HG03135 (cell line): ENCODE data around the gene ZCCHC24.

Experiments used
- ATAC-seq: cut with Tn5 transposase; IDR thresholded peaks from one replicate; pipeline ENCODE4 v1.9.1; 2021; ENCODE audit warnings: mild to moderate bottlenecking, moderate library complexity; ENCODE audit not compliant: unreplicated experiment

Gene ZCCHC24

DNA sequence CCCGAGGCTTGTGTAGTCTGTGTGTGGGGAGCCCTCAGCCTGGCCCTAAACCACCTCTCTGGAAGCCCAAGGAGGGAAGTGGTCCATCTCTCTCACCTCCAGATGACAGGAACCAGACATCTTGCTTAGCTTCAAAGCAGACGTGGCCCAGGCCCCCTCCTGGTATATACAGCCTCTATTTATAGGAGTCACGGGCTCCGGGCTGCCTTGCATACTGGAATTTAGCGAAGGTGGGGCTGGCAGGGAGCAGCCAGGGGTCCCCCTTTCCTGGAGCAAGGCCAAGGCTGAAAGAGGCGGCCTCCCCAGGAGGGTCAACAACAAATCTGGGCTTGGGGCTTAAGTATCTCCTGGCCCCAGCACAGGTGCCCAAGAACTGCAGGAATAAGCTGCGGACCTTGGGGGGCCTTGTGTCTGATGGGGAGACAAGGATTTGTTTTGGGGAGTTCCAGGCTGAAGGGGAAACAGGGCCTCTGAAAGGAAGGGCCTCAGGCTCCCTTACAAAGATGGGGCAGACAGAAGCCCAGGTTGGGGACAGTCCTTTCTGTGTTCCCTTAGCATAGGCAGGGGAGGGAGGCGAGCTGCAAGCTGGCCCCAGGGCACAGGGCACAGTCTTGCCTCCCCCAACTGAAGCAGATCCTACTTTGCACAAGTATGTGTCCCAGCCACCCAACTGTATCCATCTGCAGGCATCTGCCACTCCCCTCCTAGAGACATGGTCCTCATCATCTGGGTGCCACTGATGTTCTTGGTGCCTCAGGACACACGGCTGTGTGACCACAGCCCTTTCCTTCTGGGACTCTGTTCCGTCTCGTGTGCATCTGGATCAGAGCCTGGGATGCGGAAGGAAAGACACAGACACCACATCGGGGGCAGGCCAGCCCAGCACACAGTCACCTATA is 11.9 kb downstream of the ZCCHC24 start:
- ATAC-seq: no peak

- ATAC-seq: no peak
These were observed 13.3 kb downstream of the ZCCHC24 start for GRCh38 chr10:79431891-79432831.

DNA sequence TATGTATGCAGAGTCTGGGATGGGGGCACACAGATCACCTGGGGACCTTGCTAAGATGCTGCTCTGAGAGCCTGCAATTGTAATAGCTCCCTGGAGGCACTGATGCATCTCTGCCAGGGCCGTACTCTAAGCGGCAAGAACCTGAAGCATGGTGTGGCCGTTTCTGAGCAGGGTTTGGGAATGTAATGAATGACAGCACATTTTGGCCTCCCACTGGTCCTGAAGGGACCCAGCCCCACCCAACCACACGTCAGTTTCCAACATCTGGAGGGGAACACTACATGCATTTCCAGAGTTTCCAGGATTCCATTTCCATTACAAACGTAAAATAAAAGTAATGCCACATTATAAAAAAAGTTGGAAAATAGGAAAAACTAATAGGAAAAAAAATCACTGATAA is 14.0 kb downstream of the ZCCHC24 start:
- no peak for ATAC-seq

DNA sequence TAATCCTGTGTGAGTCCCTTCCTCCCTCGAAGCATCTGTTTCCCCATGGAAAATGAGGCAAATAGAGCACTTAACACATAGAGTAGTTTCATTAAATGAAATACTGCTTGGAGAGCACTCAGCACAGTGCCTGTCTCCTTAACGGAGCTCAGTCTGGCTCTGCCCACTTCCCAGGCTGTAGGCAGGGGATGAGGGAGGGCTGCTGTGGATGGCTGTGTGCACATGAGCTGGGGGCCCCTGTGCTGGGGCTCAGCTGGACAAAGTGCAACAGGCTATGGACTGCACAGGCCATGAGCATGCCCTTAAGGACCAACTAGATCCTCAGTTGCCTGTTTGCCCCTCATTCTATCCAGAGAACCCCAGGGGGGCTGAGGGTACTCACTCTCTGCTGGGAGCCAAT is 14.5 kb downstream of the ZCCHC24 start:
- no peak for ATAC-seq

DNA sequence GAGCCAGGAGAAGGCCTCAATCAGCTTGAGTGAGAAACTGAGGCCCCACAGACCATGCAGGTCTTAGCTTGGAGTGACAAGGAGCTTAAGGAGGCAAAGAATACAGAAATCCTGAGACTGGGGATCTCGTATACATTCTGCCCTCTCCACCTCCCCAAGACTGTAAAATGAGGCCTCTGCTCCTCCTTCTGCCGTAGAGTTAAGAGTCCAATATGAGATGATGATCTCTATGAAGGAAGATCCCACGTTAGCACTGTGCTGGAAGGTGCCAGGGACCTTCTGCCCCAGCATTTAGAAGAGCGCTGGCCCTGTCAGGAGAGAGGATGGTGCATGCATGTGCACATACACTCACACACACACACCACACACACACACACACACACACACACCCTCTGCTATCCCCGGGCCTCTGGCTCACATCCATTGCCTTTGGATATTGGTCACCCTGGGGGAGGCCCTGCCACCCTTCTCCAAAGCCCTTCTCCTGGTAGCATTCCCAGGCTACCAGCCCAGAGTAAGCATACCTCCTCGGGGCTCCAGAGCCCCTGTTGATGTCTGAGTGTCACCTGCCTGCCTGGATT is 15.0 kb downstream of the ZCCHC24 start:
- no peak for ATAC-seq

DNA sequence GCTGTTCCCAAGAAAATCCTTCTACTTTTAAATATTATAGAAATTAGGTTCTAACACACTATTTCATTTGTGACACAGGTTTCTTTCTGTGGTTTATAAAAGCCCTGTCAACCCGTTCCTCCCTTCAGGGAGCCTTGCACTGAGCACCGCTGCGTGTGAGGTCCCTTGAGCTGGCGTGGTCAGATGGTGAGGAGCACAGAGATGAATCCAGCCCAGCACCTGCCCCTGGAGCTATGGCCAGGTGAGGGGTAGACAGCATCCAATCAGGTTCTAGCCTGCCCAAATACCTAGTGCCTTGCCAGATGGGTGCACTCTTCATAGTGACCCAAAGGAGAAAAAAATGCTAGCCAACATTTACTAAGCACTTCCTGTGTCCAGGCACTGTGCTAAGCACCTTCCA is 15.7 kb downstream of the ZCCHC24 start:
- ATAC-seq: no peak

DNA sequence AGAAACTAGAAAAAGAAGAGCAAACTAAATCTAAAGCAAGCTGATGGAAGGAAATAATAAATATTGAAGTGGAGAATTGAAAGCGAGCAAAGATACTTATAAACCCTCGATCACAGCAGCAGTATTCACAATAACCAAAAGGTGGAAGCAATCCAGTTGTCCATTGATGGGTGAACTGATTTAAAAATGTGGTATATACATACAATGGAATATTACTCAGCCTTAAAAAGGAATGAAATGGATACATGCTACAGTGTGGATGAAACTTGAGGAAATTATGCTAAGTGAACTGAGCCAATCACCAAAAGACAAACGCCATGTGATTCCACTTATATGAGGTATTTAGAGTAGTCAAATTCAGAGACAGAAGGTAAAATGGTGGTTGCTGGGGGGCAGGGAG is 17.5 kb downstream of the ZCCHC24 start:
- no peak for ATAC-seq

DNA sequence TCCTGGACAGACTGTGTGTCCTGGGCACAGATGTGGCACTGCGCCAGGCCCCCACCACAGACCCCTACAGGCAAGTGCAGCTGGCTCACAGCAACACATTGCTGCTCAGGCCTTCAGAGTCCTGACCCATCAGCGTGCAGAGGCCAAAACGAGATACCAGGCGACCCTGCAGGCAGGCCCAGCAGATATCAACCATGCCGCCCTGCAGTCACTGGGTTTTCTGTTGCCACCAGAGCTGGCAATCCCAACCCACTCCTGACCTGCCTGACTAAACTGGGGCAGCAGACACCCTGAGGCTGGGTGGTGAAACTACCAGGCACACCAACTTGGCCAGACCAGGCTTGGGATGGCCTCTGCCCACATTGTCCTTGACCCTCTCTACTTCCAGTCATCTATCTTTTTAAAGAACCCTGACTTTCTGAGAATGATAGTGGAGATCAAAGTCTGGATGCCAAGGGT is 20.3 kb downstream of the ZCCHC24 start:
- no peak for ATAC-seq

DNA sequence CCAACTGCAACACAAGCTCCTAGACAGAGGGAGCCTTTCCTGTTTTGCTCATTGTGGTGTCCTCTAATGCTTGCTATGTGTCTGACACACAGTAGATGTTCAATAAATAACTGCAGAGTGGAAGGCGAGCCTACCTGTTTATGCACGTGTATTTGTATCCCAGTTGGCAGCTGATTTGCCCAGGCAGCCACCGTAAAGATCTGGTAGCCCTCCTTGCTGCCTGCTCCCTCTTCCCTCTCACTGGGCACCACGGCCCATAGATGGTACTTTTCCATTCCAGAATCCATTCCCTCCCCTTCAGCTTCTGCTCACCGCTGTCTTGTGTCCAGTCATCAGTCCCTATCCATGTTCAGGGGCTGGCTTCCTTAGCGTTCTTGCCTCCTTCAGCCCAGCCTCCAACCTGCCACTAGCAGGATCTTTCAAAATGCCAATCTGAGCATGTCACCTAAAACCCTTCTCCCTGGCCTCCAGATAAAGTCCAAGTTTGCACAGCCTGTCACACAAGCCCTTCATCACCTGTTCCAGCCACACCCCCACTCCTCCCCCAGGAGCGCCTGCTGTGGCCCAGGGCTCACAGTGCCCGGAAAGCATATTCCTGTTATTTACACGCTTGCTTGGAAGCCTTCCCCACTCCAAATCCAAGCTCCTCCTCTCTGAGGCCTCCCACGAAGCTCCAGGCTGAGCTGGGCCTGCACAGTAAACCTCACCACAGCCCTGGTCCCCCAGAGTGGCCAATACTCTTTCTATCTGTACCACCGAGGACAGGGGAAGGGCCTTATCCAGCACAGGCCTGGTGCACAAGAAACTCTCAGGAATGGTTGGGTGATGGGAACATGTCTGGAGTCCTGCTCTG is 21.0 kb downstream of the ZCCHC24 start:
- ATAC-seq: no peak

DNA sequence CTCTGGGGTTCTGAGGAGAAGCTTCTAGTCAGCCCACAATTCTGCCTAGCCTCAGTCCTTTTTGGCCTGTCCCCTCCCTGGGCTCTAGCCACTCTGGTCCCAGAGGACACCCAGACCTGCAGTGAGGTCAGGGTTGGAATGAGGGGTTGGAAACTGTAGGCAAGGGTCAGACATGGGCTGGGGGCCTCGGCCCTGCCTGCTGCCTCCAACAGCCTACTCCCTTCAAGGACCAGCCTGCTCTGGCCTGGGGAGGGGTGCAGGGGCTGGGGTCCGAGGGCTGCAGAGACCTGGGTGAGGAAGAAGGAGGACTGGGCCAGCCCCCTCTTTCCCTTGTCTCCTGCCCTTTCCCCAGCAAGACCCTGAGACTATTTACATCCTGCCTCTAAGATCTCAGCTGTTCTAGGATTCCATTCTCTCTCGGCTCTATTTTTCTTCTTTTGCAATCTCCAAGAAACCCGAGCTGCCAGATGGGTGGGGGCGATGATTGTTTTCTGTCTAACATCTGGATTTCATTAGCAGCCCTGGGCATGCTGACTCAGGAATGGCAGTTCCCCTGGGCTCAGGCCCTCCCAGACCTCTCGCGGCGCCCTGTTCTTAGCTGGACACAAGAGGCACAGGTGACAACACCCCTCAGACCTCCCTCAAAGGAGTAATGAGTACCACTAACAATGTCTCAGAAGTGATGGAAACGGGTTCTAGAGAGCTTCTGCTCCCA is 23.1 kb downstream of the ZCCHC24 start:
- ATAC-seq: no peak

GRCh38 chr10:79420974-79421688 is 24.3 kb downstream of the ZCCHC24 start:
- no peak for ATAC-seq

DNA sequence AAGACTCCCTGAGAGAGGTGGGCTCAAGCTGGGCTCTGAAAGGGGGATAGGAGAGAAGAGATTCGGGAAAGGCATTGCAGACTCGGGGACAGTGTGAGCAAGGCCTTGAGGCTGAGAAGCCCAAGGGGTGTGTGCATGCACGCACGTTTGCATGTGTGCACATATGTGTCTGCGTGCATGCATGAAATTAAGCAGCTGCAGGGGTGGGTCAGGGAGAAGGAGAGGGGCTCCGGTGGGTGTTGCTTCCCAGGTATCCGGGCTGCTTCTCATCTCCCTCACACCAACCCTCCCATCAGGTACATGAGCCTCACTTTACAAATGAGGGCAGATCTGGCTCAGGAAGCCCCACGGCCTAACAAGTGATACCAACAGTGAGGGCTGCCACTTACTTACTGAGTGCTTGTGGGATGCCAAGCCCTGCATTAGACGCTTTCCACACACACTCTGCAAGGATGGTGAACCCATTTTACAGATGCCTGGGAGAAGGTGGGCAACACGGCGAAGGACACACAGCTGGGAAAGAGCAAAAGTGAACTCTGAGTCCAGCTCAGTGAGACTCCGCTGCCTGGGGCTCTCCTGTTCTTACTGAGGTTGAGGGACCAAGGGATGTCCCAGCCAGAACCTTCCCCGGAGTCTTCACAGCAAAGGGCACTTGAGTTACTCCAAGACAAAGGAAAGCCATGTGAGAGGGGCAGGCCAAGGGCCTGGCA is 26.4 kb downstream of the ZCCHC24 start:
- no peak for ATAC-seq

DNA sequence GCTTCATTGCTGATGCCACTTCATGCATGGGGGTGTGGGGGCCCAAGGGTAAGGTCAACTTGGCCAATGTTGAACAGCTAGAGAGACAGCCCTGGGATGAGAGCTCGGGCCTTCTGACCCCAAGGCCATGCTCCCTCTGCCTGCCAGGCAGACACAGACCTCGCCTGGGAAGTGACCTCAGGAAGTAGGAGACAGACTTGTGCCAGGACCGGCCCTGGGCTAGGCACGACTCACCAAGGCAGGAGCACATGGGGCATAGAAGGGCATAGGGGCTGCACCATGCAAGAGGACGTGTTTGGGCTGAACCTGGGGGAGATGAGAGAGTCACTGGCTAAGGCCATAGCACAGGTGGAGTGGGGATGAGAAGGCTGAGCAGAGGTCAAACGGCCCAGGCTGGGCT is 27.1 kb downstream of the ZCCHC24 start:
- no peak for ATAC-seq

DNA sequence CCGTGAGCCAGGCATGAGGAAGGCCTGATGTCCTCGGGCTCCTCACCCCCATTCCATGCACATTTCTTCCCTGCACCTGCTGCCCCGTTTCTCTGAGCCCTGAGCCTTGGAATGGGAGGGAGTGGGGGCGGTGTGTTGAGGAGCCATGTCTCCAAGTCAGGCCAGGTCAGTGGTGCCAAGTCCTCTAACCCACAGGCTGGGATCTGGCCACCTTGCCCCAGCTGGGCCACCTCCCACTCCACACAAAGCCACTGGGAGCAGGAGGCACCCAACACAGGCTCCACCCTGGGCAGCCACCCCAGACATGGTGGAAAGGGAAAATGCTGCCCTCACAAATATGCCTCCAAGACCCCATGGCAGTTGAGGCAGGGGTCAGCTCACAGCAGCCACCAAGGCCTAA is 27.7 kb downstream of the ZCCHC24 start:
- ATAC-seq: no peak

- ATAC-seq: no peak
These were observed 28.2 kb downstream of the ZCCHC24 start for GRCh38 chr10:79417266-79417665.

DNA sequence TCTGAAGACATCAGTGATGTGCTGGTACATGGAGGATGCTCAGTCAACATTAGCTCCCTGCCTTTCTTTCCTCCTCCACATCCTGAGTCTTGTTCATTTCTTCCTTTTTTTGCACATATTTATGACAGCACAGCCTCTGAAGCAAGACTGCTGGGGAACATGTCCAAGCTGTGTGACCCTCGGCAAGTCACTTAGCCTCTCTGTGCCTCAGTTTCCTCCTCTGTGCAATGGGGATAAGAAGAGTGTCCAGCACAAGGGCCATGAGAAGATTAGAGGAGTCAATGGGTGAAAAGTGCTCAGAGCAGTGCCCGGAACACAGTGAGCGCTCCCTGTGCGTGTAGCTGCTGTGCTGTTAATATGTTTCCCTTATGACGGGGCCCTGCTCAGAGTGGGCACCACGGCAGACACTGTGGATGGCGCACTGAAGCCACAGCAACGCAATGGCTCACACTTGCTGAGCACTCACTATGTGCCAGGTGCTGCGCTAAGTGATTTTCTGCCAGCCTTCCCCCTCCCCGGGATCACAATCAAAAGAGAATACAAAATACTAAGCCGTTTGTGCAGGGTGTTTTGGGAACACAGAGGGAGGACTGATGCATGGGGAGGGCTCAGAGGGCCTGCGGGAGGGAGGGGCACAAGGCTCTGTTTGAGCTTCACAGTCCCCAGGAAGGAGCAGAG is 28.7 kb downstream of the ZCCHC24 start:
- ATAC-seq: no peak

- no peak for ATAC-seq
These were observed 29.5 kb downstream of the ZCCHC24 start for GRCh38 chr10:79415736-79416577.
